Fibroblast of lung (primary cell): ENCODE data around the gene QPCT.

Experiments used
- EZH2 ChIP-seq: IDR thresholded peaks from 2 replicates; pipeline ENCODE4 v1.5.1; 2012; ENCODE audit warnings: low read length, control low read depth, mild to moderate bottlenecking; ENCODE audit errors: missing control alignments
- TF ChIP-seq, protein P1 (sequence below), 2 donors: IDR thresholded peaks in 1 of 2; conservative IDR thresholded peaks in 1 of 2; 1 replicate in 1 of 2; 2 replicates in 1 of 2; pipeline ENCODE4 v1.5.1; 2011 to 2012; ENCODE audit warnings: low read length in 2 of 2, control low read depth in 1 of 2, inconsistent platforms in 1 of 2, low read depth in 1 of 2, mild to moderate bottlenecking in 1 of 2

DNA sequence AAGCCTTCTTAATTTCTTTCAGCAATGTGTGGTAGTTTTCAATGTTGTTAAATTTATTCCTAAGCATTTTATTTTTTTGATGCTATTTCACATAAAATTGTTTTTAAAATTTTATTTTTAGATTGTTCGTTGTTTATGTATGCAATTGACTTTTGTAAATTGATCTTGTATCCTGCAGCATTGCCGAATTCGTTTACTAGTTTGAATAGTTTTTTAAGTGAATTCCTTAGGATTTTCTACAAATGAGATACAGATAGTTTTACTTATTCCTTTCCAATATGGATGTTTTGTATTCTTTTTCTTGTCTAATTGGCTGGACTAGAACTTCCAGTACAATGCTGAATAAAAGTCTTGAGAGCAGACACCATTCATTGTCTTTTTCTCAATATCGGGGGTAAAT, 55.6 kb downstream of the QPCT start:
- TF ChIP-seq, protein P1, sequence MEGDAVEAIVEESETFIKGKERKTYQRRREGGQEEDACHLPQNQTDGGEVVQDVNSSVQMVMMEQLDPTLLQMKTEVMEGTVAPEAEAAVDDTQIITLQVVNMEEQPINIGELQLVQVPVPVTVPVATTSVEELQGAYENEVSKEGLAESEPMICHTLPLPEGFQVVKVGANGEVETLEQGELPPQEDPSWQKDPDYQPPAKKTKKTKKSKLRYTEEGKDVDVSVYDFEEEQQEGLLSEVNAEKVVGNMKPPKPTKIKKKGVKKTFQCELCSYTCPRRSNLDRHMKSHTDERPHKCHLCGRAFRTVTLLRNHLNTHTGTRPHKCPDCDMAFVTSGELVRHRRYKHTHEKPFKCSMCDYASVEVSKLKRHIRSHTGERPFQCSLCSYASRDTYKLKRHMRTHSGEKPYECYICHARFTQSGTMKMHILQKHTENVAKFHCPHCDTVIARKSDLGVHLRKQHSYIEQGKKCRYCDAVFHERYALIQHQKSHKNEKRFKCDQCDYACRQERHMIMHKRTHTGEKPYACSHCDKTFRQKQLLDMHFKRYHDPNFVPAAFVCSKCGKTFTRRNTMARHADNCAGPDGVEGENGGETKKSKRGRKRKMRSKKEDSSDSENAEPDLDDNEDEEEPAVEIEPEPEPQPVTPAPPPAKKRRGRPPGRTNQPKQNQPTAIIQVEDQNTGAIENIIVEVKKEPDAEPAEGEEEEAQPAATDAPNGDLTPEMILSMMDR (conservative IDR thresholded peaks at IDR 0.05 in 1 of 2, IDR thresholded peaks at IDR 0.05 in 1 of 2; ENCODE audit: low read depth in 1 of 2, low read length in 2 of 2), result no peak
- TF ChIP-seq EZH2, result no peak
